Activated T-cell treated with anti-CD3 and anti-CD28 coated beads, Interleukin-2, amount 50 U/mL, for 1 hour (primary cell): Measurements from ENCODE around the gene SSB.
"Not testable (repeated sequence)": the region's sequence is repeated elsewhere in the genome, so short reads cannot be mapped to it uniquely, and the experiment has no call there.

Source experiments
- DNase-seq: peaks from one replicate; pipeline ENCODE4 v3.0.0-alpha.2; 2020

Gene SSB

DNA sequence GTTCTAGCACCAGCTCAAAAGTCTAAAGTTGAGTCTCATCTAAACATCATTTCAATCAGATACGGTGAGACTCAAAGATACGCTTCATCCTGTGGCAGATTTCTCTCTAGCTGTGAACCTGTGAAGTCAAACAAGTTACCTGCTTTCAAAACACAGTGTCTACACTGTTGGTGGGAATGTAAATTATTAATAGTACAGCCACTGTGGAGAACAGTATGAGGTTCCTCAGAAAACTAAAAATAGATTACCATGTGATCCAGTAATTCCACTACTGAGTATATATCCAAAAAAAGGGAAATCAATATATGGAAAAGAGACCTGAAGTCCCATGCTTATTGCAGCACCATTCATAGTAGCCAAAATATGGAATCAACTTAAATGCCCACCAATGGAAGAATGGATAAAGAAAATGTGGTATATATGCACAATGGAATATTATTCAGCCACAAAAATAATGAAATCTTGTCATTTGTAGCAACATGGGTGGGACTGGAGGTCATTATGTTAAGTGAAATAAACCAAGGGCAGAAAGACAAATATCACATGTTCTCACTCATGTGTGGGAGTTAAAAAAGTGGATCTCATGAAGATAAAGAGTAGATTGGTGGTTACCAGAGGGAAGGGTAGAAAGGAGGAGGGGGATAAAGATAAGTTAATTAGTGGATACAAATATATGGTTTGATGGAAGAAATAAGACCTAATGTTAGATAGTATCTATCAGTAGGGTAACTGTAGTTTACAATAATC lies 40.2 kb downstream of the SSB start:
- no peak for DNase-seq

DNA sequence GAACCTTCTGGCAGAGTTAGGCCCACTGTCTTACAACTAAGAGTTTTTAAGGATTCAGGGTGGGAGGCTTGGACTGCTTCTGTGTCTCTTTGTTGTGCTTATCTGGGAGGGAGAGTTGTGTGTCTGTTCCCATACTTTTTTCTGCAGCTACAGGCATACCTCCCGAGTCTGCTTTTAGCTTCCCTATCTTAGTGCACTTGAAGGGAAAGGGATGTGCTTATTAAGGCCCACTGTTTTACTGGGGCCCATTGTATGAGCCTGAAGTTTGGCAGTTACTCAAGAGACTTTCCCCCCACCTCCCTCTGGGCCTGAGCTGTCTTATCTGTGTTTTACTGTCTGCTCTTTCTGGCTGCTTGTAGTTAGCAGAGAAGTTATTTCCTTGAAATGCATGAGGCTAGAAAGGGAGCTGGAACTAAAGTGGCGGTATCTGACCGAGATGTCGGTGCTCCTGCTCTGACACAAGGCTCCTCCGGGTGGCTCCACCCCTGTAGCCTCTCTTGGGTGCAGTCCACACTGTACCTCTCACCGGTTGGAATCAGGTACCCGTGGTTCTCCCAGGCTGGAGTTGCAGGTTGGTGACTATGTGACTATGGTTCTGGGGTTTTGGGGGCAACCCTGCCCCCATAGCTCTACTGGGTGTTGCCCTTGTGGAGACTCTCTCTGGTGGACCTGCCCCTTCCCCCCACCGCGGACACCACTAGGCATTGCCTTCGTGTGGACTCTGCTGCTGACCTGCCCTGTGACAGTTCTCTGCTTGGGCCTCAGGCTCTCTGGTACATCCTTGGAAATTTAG lies 41.5 kb downstream of the SSB start:
- no peak for DNase-seq

DNA sequence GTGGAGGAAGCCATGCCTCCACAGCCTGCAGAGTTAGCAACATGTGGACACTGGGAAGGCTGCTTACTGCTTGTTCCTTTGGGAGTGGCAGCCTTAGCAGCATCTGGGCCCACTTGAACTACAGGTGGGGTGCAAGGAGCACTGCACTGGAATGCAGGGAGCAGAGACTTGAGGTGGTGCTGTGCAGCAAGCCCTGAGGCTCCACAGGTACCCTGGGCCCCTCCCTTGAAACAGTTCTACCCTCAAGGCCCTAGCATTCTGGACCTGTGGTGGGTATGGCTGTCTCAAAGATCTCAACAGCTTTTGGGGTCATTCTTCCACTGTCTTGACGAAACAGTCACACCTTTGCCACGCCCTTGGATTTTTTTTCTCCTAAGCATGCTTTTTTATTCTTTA lies 42.1 kb downstream of the SSB start:
- DNase-seq, result no peak

- DNase-seq, result not testable (repeated sequence)
Observed at GRCh38 chr2:169841625-169842024, 43.0 kb downstream of the SSB start.

DNA sequence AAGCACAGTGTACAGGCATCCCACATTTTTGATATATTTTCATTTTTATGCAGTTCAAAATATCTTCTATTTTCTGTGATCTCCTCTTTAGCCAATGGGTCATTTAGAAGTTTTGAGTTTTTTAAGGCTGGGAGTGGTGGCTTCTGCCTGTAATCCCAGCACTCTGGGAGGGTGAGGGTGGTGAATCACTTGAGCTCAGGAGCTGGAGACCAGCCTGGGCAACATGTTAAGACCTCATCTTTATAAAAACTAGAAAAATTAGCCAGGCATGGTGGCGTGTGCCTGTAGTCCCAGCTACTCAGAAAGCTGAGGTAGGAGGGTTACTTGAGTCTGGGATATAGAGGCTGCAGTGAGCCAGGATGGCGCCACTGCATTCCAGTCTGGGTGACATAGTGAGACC lies 46.3 kb downstream of the SSB start:
- no peak for DNase-seq

DNA sequence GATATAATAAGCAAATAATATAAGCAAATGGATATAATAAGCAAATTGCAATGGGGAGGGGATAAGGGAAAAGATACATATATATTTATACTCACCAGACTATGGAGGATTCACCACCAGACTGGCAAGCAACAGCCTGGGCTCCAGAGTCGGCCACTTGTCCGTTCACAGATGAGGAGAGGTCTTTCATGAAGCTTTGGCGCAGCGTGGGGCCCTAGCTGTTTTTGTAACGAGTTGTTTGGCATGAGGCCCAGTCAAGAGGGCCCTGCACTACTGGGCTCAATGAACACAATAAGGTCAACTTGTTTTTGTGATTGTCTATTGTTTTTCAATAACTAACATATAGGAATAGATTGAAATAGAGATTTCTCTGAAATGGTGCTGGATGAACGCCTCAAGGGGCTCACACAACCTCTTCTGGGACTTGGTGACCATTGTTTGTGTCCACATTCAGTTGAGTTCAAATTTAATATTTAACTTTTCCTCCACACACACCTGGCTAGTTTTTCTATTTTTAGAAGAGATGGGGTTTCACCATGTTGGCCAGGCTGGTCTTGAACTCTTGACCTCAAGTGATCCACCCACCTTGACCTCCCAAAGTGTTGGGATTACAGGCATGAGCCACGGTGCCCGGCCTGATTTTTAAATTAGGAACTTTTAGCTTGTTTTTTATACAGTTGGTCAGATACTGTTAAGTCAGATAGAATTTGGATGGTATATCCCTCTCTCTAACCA lies 50.5 kb downstream of the SSB start:
- not testable (repeated sequence) for DNase-seq

- no peak for DNase-seq
Observed at GRCh38 chr2:169849710-169850109, 51.0 kb downstream of the SSB start.

DNA sequence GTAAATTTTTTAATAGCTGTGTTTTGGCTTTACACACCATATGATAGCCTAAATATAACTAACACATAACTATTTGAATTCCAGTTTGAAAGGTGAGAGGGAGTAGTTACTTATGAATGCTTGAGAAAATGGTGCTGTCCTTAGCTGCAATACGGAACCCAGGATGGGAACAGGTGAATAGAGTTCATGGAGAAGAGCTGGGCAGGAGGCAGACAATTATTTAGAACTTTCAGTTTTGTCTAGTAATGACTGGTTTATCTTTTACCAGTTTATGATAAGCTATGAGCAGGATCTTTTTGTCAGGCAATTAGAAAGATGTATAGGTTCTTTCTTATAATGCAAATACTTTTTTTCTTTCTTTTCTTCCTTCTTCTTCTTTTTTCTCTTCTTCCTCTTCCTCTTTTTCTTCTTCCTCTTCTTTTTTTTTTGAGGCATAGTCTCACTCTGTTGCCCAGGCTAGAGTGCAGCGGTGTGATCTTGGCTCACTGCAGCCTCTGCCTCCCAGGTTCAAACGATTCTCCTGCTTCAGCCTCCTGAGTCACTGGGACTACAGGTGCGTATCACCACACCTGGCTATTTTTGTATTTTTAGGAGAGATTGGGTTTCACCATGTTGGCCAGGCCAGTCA lies 54.5 kb downstream of the SSB start:
- DNase-seq, result no peak

DNA sequence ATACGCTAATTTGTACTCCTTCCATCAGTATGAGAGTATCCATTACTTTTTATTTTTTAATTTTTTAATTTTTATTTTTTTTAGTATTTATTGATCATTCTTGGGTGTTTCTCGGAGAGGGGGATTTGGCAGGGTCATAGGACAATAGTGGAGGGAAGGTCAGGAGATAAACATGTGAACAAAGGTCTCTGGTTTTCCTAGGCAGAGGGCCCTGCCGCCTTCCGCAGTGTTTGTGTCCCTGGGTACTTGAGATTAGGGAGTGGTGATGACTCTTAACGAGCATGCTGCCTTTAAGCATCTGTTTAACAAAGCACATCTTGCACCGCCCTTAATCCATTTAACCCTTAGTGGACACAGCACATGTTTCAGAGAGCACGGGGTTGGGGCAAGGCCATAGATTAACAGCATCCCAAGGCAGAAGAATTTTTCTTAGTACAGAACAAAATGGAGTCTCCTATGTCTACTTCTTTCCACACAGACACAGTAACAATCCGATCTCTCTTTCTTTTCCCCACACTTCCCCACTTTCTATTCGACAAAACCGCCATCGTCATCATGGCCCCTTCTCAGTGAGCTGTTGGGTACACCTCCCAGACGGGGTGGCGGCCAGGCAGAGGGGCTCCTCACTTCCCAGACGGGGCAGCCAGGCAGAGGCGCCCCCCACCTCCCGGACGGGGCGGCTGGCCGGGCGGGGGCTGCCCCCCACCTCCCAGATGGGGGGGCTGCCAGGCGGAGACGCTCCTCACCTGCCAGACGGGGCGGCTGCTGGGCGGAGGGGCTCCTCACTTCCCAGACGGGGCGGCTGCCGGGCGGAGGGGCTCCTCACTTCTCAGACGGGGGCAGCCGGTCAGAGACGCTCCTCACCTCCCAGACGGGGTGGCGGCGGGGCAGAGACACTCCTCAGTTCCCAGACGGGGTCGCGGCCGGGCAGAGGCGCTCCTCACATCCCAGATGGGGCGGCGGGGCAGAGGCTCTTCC lies 56.9 kb downstream of the SSB start:
- DNase-seq, result not testable (repeated sequence)

- no peak for DNase-seq
Observed at GRCh38 chr2:169859423-169859822, 60.8 kb downstream of the SSB start.

GRCh38 chr2:169860149-169860548 lies 61.5 kb downstream of the SSB start:
- no peak for DNase-seq
